Upper lobe of right lung (tissue), 1 donor: ENCODE measurements around the gene SPZ1. TPM values are rescaled to one million over a fixed set of nuclear protein-coding genes. Genes with fewer than 3 reads are reported as not detected.

ENCODE experiments used
- ATAC-seq: fragments of 200-7000 bp; cut with Tn5 transposase; one replicate; pipeline ENCODE4 v1.9.1; 2020; ENCODE audit warnings: mild to moderate bottlenecking, moderate library complexity
- DNase-seq: peaks from one replicate; pipeline ENCODE4 v3.0.0-alpha.2; 2020
- H3K27ac ChIP-seq: fragments of 200-600 bp; one replicate; pipeline ENCODE4 v1.8.0; 2022
- H3K27me3 ChIP-seq: fragments of 200-600 bp; one replicate; pipeline ENCODE4 v1.8.0; 2022; ENCODE audit warnings: mild to moderate bottlenecking
- H3K36me3 ChIP-seq: fragments of 200-600 bp; one replicate; pipeline ENCODE4 v1.8.0; 2022
- H3K4me1 ChIP-seq: fragments of 200-600 bp; one replicate; pipeline ENCODE4 v1.8.0; 2022
- H3K4me3 ChIP-seq: fragments of 200-600 bp; one replicate; pipeline ENCODE4 v1.8.0; 2022; ENCODE audit warnings: mild to moderate bottlenecking
- H3K9me3 ChIP-seq: fragments of 200-600 bp; one replicate; pipeline ENCODE4 v1.8.0; 2022
- intact Hi-C: fragments of 100-400 bp; cut with DNase I; formaldehyde crosslinking; loops from one replicate; pipeline ENCODE4 v1.11.0; 2022
- total RNA-seq: library from RNA; stranded (reverse); fragmentation: NEBNext Ultra II Directional; extraction: Animal tissue kit (Norgen Biotek cat#: 25700); gene quantifications from one replicate; pipeline ENCODE4 v1.2.1, GENCODE V29; 2021
- TF ChIP-seq, protein P1 (sequence below): fragments of 200-600 bp; IDR thresholded peaks from one replicate; pipeline ENCODE4 v1.8.0; 2022; ENCODE audit warnings: antibody characterized with exemption
- donor health status: DM: no; HTN: yes; CAD: no; lungs with severe emphysema.

The SPZ1 gene
- total RNA-seq, 1 donor from 2014 or later: not detected

DNA sequence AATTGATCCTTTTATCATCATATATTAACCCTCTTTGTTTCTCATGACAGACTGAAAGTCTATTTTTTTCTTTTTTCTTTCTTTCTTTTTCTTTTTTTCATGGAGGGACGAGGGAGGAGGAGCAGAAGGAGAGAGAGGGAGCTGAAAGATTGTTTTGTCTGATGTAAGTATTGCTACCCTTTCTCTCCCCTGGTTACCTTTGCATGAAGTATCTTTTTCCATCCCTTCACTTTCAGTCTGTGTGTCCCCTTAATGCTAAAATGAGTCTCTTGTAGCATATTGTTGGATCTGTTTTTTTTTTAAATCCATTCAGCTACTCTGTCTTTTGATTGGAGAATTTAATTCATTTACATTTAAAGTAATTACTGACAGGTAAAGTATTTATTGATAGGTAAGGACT is 36.4 kb upstream of the SPZ1 start:
- no peaks in the 10 kb centered on the region for H3K27me3 ChIP-seq
- no peaks in the 10 kb centered on the region for H3K36me3 ChIP-seq
- H3K9me3 ChIP-seq: no peaks in the 10 kb centered on the region
- H3K4me1 ChIP-seq: no peaks in the 10 kb centered on the region
- H3K4me3 ChIP-seq: no peak overlapping the region
- no peak for DNase-seq
- H3K27ac ChIP-seq: no peak overlapping the region
- no peak for ATAC-seq
- TF ChIP-seq, protein P1, sequence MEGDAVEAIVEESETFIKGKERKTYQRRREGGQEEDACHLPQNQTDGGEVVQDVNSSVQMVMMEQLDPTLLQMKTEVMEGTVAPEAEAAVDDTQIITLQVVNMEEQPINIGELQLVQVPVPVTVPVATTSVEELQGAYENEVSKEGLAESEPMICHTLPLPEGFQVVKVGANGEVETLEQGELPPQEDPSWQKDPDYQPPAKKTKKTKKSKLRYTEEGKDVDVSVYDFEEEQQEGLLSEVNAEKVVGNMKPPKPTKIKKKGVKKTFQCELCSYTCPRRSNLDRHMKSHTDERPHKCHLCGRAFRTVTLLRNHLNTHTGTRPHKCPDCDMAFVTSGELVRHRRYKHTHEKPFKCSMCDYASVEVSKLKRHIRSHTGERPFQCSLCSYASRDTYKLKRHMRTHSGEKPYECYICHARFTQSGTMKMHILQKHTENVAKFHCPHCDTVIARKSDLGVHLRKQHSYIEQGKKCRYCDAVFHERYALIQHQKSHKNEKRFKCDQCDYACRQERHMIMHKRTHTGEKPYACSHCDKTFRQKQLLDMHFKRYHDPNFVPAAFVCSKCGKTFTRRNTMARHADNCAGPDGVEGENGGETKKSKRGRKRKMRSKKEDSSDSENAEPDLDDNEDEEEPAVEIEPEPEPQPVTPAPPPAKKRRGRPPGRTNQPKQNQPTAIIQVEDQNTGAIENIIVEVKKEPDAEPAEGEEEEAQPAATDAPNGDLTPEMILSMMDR: no peak
- intact Hi-C loops: no loop called here

DNA sequence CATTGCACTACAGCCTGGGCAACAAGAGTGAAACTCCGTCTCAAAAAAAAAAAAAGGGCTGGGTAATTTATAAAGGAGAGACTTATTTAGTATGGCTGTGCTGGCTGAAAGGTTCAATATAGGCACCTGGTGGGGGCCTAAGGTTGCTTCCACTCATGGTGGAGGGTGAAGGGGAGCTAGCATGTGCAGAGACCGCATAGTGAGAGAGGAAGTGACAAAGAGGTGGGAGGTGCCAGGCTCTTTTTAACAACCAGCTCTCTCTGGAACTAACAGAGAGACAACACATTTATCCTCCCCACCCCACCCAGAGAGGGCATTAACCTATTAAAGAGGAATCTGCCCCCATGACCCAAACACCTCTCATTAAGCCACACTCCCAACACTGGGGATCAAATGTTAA is 35.1 kb upstream of the SPZ1 start:
- Histone ChIP-seq H3K9me3 (no peaks in the 10 kb centered on the region), H3K27ac (no peak overlapping the region), H3K36me3 (no peaks in the 10 kb centered on the region), H3K4me1 (no peaks in the 10 kb centered on the region), H3K4me3 (no peak overlapping the region), H3K27me3 (no peaks in the 10 kb centered on the region)
- TF ChIP-seq, protein P1: no peak
- intact Hi-C loops: no loop called here
- ATAC-seq (no peak), DNase-seq (no peak)

DNA sequence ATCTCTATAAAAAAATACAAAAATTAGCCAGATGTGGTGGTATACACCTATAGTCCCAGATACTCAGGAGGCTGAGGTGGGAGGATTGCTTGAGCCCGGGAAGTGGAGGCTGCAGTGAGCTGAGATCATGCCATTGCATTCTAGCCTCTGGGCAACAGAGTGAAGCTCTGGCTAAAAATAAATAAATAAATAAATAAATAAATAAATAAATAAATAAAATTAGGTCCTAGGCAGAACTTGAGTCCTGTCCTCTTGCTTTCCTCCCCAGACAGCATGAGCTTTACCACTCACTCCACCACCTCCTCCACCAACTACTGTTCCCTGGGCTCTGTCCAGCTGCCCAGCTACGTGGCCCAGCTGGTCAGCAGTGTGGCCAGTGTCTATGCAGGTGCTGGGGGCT is 31.6 kb upstream of the SPZ1 start:
- DNase-seq (no peak), ATAC-seq (no peak)
- Histone ChIP-seq H3K27me3 (no peaks in the 10 kb centered on the region), H3K36me3 (no peaks in the 10 kb centered on the region), H3K4me3 (no peak overlapping the region), H3K4me1 (no peaks in the 10 kb centered on the region), H3K9me3 (no peaks in the 10 kb centered on the region), H3K27ac (no peak overlapping the region)
- intact Hi-C loops: no loop called here
- TF ChIP-seq, protein P1: no peak

DNA sequence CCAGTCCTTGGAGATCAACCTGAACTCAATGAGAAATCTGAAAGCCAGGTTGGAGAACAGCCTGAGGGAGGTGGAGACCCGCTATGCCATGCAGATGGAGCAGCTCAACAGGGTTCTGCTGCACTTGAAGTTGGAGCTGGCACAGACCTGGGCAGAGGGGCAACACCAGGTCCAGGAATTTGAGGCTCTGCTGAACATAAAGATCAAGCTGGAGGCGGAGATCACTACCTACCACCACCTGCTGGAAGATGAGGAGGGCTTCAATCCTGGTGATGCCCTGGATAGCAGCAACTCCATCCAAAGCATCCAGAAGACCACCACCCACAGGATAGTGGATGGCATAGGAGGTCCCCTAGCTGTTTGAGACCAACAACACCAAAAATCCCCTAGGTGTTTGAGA is 30.5 kb upstream of the SPZ1 start:
- no peaks in the 10 kb centered on the region for H3K9me3 ChIP-seq
- DNase-seq: no peak
- no peak for ATAC-seq
- H3K4me1 ChIP-seq: no peaks in the 10 kb centered on the region
- intact Hi-C loops: no loop called here
- TF ChIP-seq, protein P1: no peak
- H3K27ac ChIP-seq: no peak overlapping the region
- no peaks in the 10 kb centered on the region for H3K36me3 ChIP-seq
- no peaks in the 10 kb centered on the region for H3K27me3 ChIP-seq
- no peak overlapping the region for H3K4me3 ChIP-seq

DNA sequence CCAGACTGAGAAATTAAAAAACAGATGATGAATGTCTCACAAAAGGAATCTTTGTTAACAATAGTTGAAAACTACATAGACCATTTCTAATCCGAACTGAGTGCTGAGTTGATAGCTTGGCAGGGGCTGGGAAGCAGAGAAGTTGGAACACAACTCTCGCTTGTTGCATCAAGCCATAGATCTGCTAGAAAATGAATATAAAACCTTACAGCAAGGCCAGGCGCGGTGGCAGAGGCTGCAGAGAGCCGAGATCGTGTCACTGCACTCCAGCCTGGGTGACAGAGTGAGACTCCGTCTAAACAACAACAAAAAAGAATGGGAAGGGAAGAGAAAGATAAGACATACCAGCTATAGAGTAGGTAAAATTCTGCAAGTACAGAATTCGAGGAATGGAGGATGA is 28.0 kb upstream of the SPZ1 start:
- TF ChIP-seq, protein P1: no peak
- DNase-seq: no peak
- intact Hi-C loops: no loop called here

DNA sequence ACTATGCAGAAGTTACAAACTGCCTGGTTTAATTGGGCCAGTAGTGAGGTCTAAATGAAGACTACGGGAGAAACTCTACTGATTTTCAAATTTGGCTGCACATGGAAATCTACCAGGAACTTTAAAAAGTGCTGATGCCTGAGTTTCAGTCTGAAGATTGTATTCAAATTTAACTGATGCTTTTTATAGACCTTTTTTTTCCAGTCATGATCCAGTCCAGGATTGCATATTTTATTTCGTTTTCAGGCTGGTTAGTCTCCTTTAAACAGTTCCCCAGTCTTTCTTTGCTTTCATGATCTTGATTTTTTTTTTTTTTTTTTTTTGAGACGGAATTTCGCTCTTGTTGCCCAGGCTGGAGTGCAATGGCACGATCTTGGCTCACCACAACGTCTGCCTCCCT is 23.7 kb upstream of the SPZ1 start:
- no peaks in the 10 kb centered on the region for H3K36me3 ChIP-seq
- TF ChIP-seq, protein P1: no peak
- H3K27me3 ChIP-seq: no peaks in the 10 kb centered on the region
- no peak overlapping the region for H3K4me3 ChIP-seq
- no peak overlapping the region for H3K27ac ChIP-seq
- DNase-seq: no peak
- intact Hi-C loops: no loop called here
- no peaks in the 10 kb centered on the region for H3K9me3 ChIP-seq
- no peaks in the 10 kb centered on the region for H3K4me1 ChIP-seq
- no peak for ATAC-seq

More for the DNA sequence above, 28.0 kb upstream of the SPZ1 start:
- H3K27me3 ChIP-seq: no peaks in the 10 kb centered on the region
- no peaks in the 10 kb centered on the region for H3K4me1 ChIP-seq
- no peak for ATAC-seq
- no peak overlapping the region for H3K4me3 ChIP-seq
- no peak overlapping the region for H3K27ac ChIP-seq
- no peaks in the 10 kb centered on the region for H3K9me3 ChIP-seq
- H3K36me3 ChIP-seq: no peaks in the 10 kb centered on the region
